Right hindlimb (tissue), 1 donor: ENCODE measurements around the gene AOAH.

ENCODE experiments used
- DNase-seq: peaks from one replicate; pipeline ENCODE4 v3.0.0-alpha.2; 2018

The AOAH gene

GRCh38 chr7:36599645-36600313 lies 124.5 kb downstream of the AOAH start:
- no peak for DNase-seq

- no peak for DNase-seq
Measured at GRCh38 chr7:36598054-36598674, 126.1 kb downstream of the AOAH start.

- DNase-seq, result no peak
Measured at GRCh38 chr7:36597090-36597773, 127.1 kb downstream of the AOAH start.

- no peak for DNase-seq
Measured at GRCh38 chr7:36594445-36594844, 129.8 kb downstream of the AOAH start.

GRCh38 chr7:36591636-36592035 lies 132.7 kb downstream of the AOAH start:
- no peak for DNase-seq

- no peak for DNase-seq
Measured at GRCh38 chr7:36589391-36589790, 134.9 kb downstream of the AOAH start.

- DNase-seq, result no peak
Measured at GRCh38 chr7:36583318-36583717, 141.0 kb downstream of the AOAH start.

- no peak for DNase-seq
Measured at GRCh38 chr7:36575832-36576231, 148.5 kb downstream of the AOAH start.

- DNase-seq, result no peak
Measured at GRCh38 chr7:36573066-36573465, 151.2 kb downstream of the AOAH start.

- no peak for DNase-seq
Measured at GRCh38 chr7:36571190-36571560, 153.1 kb downstream of the AOAH start.

GRCh38 chr7:36570528-36571189 lies 153.6 kb downstream of the AOAH start:
- no peak for DNase-seq

GRCh38 chr7:36568452-36568849 lies 155.8 kb downstream of the AOAH start:
- no peak for DNase-seq

GRCh38 chr7:36567699-36568451 lies 156.4 kb downstream of the AOAH start:
- DNase-seq, result no peak

- no peak for DNase-seq
Measured at GRCh38 chr7:36565792-36566356, 158.4 kb downstream of the AOAH start.

GRCh38 chr7:36564489-36564888 lies 159.8 kb downstream of the AOAH start:
- no peak for DNase-seq

- DNase-seq, result no peak
Measured at GRCh38 chr7:36563706-36564327, 160.5 kb downstream of the AOAH start.

- DNase-seq, result no peak
Measured at GRCh38 chr7:36562121-36562520, 162.2 kb downstream of the AOAH start.

GRCh38 chr7:36549029-36549428 lies 175.3 kb downstream of the AOAH start:
- no peak for DNase-seq

GRCh38 chr7:36547416-36547815 lies 176.9 kb downstream of the AOAH start:
- DNase-seq, result no peak

- DNase-seq, result no peak
Measured at GRCh38 chr7:36546331-36546730, 178.0 kb downstream of the AOAH start.

- no peak for DNase-seq
Measured at GRCh38 chr7:36545291-36545690, 179.0 kb downstream of the AOAH start.

GRCh38 chr7:36538126-36538525 lies 186.2 kb downstream of the AOAH start:
- no peak for DNase-seq
